ENCODE measurements around the gene RUBCNL.

GRCh38 chr13:46318986-46319385 is 68.1 kb downstream of the RUBCNL start:
- TF ChIP-seq CTCF (conservative IDR thresholded peaks at IDR 0.05; ENCODE audit: low read length) (no peak), EZH2phosphoT487 (IDR thresholded peaks at IDR 0.05; ENCODE audit: borderline replicate concordance, low read depth, low read length) (no peak)
